ENCODE data around the gene TTLL9.

Gene TTLL9

DNA sequence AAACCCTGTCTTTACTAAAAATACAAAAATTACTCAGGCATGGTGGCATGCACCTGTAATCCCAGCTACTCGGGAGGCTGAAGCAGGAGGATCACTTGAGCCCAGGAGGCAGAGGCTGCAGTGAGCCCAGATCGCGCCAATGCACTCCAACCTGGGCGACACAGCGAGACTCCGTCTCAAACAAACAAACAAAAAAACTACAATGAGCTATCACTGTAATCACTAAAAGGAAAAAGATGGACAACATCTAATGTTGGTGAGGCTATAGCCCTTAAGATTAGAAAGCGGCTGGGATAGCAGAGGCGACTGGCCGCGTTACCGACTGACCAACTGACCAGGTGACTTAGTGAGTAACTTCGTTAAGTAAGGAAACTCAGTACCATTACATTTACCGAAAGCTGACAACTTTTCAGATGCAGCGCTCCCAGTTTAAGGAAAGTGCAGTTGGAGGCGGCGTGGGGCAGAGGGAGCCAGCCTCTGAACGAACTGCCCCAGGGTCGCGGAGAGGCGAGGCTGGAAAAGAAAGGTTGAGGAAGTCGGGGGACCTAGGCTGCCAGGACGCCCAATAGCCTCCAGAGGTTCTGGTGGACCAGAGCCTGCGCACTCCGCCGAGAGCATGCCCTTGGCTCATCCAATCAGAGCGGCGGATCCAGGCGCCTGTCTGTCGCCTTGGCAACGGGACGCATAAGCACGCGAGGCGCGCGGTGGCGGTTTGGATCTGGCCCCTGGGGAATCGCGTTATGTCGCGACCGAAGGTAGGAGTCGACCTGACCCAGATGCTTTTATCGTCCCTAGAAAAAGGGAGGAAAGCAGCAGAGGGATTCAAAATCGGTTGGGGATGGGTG lies 8.9 kb downstream of the TTLL9 start:
- Histone ChIP-seq H3K4me3 (ENCODE audit: low read depth, low read length) (peak overlapping the region; percentile 74), H3K9me3 (no peaks in the 10 kb centered on the region), H3K4me1 (no peaks in the 10 kb centered on the region), H3K27me3 (no peaks in the 10 kb centered on the region), H3K36me3 (no peaks in the 10 kb centered on the region)
- TF ChIP-seq CTCF (IDR thresholded peaks at IDR 0.05; ENCODE audit: low read depth, low read length) = no peak
- DNase-seq = peak; percentile 97

GRCh38 chr20:31881945-31882344 lies 11.5 kb downstream of the TTLL9 start:
- no peak for DNase-seq
- no peak for TF ChIP-seq CTCF (IDR thresholded peaks at IDR 0.05; ENCODE audit: low read depth, low read length)
- Histone ChIP-seq H3K4me1 (no peaks in the 10 kb centered on the region), H3K36me3 (no peaks in the 10 kb centered on the region), H3K27me3 (no peaks in the 10 kb centered on the region), H3K4me3 (ENCODE audit: low read depth, low read length) (no peak overlapping the region), H3K9me3 (no peaks in the 10 kb centered on the region)

GRCh38 chr20:31883829-31884228 lies 13.4 kb downstream of the TTLL9 start:
- Histone ChIP-seq H3K4me1 (no peaks in the 10 kb centered on the region), H3K4me3 (ENCODE audit: low read depth, low read length) (no peak overlapping the region), H3K36me3 (no peaks in the 10 kb centered on the region), H3K27me3 (no peaks in the 10 kb centered on the region), H3K9me3 (no peaks in the 10 kb centered on the region)
- no peak for DNase-seq
- TF ChIP-seq CTCF (IDR thresholded peaks at IDR 0.05; ENCODE audit: low read depth, low read length) = no peak

DNA sequence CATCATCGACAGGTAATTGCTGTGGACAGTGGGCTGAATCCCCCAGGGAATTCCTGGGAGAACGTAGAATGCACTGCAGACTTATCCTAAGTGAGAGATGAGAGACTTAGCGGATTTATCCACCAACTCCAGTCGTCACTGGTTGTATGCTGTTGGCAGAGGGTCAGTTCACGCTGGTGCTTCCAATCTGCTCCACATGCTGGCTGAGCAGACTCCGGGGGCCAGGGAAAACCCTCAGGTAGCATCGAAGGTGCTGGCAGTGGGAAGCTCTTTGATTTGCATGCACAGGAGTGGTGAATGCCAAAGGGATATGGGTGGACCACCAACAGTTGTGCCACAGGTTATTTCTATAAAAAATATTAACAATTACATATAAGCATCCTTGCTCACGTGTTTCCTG lies 20.2 kb downstream of the TTLL9 start:
- Histone ChIP-seq H3K4me3 (ENCODE audit: low read depth, low read length) (no peak overlapping the region), H3K9me3 (no peaks in the 10 kb centered on the region), H3K4me1 (no peaks in the 10 kb centered on the region), H3K27me3 (no peaks in the 10 kb centered on the region), H3K36me3 (no peaks in the 10 kb centered on the region)
- no peak for TF ChIP-seq CTCF (IDR thresholded peaks at IDR 0.05; ENCODE audit: low read depth, low read length)
- DNase-seq = no peak

DNA sequence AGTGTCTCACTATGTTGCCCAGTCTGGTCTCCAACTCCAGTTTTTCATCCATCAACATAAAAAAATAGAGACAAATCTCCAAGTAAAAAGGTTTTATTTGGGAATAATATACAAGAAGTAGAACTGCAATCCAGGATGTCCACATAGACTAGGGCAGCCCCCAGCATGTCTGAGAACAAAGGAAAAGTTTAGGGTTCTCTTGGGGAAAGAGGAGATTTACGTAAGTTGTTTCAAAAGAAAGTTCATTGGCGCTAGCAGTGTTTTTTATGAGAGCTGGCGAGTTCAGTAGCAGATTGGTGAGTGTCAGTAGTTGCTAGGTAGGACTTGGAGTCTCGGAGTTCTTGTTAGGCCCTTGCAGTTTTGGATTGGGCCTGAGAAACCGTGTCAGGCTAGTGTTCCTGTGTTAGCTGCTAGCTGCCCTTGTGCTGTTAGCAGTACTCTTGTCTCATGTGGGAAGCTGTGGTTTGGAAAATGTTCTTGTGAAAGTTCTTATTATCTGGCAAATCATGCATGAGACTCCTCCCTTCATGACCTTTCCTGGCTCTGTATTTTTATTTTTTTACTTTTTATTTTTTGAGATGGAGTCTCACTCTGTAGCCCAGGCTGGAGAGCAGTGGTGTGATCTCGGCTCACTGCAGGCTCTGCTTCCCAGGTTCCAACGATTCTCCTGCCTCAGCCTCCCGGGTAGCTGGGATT lies 24.7 kb downstream of the TTLL9 start:
- DNase-seq = no peak

More for the DNA sequence above, 24.7 kb downstream of the TTLL9 start:
- H3K4me3 ChIP-seq (ENCODE audit: low read depth, low read length) = no peak overlapping the region
- H3K4me1 ChIP-seq = no peaks in the 10 kb centered on the region
- H3K9me3 ChIP-seq = no peaks in the 10 kb centered on the region
- no peaks in the 10 kb centered on the region for H3K27me3 ChIP-seq
- no peaks in the 10 kb centered on the region for H3K36me3 ChIP-seq
- no peak for TF ChIP-seq CTCF (IDR thresholded peaks at IDR 0.05; ENCODE audit: low read depth, low read length)

All from BE2C (cell line).